ENCODE results near the gene HLX. TPM values are rescaled to one million over a fixed set of nuclear protein-coding genes. Genes with fewer than 3 reads are reported as not detected.

Gene HLX
- total and polyA plus RNA-seq, 2 of the 13 experiments (the other 11 are each of a cell fraction or from before 2014, with no cell fraction given), result 0.30 to 0.35 TPM

GRCh38 chr1:220890602-220891001, 11.4 kb downstream of the HLX start:
- H3K4me3 ChIP-seq (replicated peaks in 1 of 3; ENCODE audit: insufficient read depth in 1 of 3, low read depth in 2 of 3, low read length in 3 of 3), result no peak overlapping the region
- H2AFZ ChIP-seq (ENCODE audit: low read length), result no peak overlapping the region
- H4K20me1 ChIP-seq (ENCODE audit: insufficient read depth, low read length), result no peaks in the 10 kb centered on the region
- 44% methylated on average over 1 of the region's 1 CpG for WGBS (ENCODE audit: low lambda C conversion rate)
- no peak overlapping the region for H3K27ac ChIP-seq (ENCODE audit: extremely low read length, insufficient read depth, low read length)
- H3K4me1 ChIP-seq (ENCODE audit: insufficient read depth, low read length), result no peaks in the 10 kb centered on the region
- ATAC-seq, result no peak
- TF ChIP-seq ZNF136 (CRISPR knock-in tag; IDR thresholded peaks at IDR 0.05; ENCODE audit: low read depth) (no peak), FOXO1 (CRISPR knock-in tag; IDR thresholded peaks at IDR 0.05) (no peak), KDM5B (CRISPR knock-in tag; IDR thresholded peaks at IDR 0.05; ENCODE audit: borderline replicate concordance) (no peak), FOXP4 (CRISPR knock-in tag; IDR thresholded peaks at IDR 0.05) (no peak), RAD21 (CRISPR knock-in tag; IDR thresholded peaks at IDR 0.05) (no peak), HOMEZ (CRISPR knock-in tag; IDR thresholded peaks at IDR 0.05; ENCODE audit: low read depth) (no peak), ZFP36 (IDR thresholded peaks at IDR 0.05; ENCODE audit: borderline replicate concordance, low read depth, low read length, partially characterized antibody) (no peak)
- no peak for DNase-seq (ENCODE audit: low spot score)
- no peaks in the 10 kb centered on the region for H3K79me2 ChIP-seq (ENCODE audit: insufficient read depth, low read length)
- no peak for FAIRE-seq
- in situ Hi-C loops (cut with HindIII; ENCODE audit: extremely low pct_ligation_motif_present, low pct_unique_long_range_greater_than_20kb) (no loop called here), intact Hi-C loops (cut with micrococcal nuclease; ENCODE audit: unreplicated experiment) (no loop called here)
- no peak overlapping the region for H3K4me2 ChIP-seq (ENCODE audit: low read depth, low read length)
- H3K9me3 ChIP-seq (ENCODE audit: low read length), result no peaks in the 10 kb centered on the region
- BruUV-seq (replicated peaks), result no TSS peak
- H3K9ac ChIP-seq (ENCODE audit: insufficient read depth, low read depth, low read length), result no peak overlapping the region
- H3K36me3 ChIP-seq (replicated peaks in 1 of 2; ENCODE audit: control insufficient read depth in 1 of 2, insufficient read depth in 2 of 2, low read length in 2 of 2), result no peaks in the 10 kb centered on the region
- POLR2A ChIA-PET, result no interaction called here
- CTCF ChIA-PET (ENCODE audit: low intra/inter-chr PET ratio, low total read pairs), result no interaction called here
- H3K27me3 ChIP-seq (ENCODE audit: control insufficient read depth in 1 of 2, insufficient read depth in 2 of 2, low read length in 2 of 2), result peaks cover 2 to 75% of the 10 kb centered on the region in 2 experiments; a peak in 4 of 5 replicates

Measured in HepG2 (cell line).